GM12892 (cell line): ENCODE data around the gene CLSTN2.

Source experiments
- POLR2A ChIP-seq: IDR thresholded peaks from 2 replicates; pipeline ENCODE4 v1.6.1; 2011; ENCODE audit warnings: low read depth, low read length, control low read depth
- POLR2AphosphoS5 ChIP-seq: IDR thresholded peaks from 2 replicates; pipeline ENCODE4 v1.6.1; 2011; ENCODE audit warnings: low read depth, low read length, control low read depth
- TAF1 ChIP-seq: IDR thresholded peaks from 2 replicates; pipeline ENCODE4 v1.6.1; 2011; ENCODE audit warnings: low read depth, mild to moderate bottlenecking, control low read depth, low read length, borderline replicate concordance

DNA sequence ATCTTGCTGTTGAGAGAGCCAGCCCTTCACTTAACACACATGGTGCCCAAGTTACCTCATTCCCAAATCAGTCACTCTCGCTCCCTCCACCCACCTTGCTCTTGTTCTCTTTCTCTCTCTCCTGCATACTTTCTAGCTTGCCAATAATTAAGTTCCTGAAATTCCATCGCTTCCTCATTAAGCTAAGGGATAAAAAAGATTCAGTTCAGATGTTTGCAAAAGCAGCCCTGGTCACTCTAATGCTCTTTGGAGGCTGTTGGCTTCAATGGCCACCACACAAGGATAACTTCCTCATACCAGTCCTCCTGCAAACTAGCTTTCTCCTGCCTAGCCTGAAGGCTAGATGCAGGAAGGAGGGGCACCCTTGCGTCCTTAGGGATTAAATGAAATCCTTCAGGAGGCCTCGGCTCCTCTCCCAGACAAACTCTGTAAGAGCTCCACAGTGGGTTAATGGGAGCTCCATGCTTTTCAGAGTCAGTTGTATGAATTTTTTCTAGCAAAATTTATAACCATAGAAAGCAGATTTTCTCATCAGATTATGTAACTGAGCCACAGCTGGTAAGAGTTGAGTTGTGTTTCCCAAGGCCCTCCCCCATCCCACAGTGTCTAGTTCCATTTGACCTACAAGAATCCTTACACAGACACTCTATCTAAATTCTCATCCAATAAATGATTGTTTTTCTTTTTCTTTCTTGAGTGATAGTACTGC lies 566.2 kb downstream of the CLSTN2 start:
- TF ChIP-seq POLR2A (no peak), POLR2AphosphoS5 (no peak), TAF1 (no peak)
